SU-DHL-6 (cell line): ENCODE results near the gene SRSF8.

ENCODE experiments used
- CTCF ChIP-seq: fragments of 200-600 bp; sonication (generic); IDR thresholded peaks from one replicate; pipeline ENCODE4 v1.5.1; 2017; ENCODE audit warnings: antibody characterized with exemption, mild to moderate bottlenecking, low read length, moderate library complexity; ENCODE audit not compliant: insufficient read depth, poor library complexity, severe bottlenecking
- EZH2phosphoT487 ChIP-seq: fragments of 200-600 bp; sonication (generic), shearing (Covaris generic); conservative IDR thresholded peaks from 2 replicates; pipeline ENCODE4 v1.6.1; 2018; ENCODE audit warnings: mild to moderate bottlenecking, antibody characterized with exemption, low read length, moderate library complexity, mixed read lengths

DNA sequence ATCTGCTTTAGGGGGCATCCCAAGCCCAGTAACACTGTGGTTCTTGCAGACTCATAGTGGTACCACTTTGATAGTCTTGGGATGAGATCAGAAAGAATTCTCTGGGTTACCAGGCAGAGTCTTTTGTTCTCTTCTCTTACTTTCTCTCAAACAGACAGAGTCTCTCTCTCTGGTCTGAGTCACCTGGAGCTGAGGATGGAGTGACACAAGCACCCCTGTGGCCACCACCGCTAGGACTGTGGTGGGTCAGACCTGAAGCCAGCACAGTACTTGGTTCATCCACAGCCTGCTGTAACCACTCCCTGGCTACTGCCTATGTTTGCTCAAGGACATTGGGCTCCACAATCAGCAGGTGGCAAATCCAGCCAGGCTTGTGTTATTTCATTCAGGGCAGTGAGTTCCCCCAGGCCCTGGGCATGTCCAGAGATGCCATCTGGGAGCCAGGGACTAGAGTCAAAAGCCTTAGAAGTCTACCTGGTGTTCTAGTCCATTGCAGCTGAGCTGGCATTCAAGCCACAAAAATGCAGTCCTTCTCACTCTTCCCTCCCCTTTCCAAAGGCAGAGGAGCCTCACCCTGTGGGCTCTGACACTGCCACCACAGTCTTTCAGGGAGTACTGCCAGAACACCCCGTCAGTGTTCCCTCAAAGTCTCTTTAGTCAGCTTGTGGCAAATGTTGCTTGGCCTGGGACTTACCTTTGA lies 52.8 kb downstream of the SRSF8 start:
- TF ChIP-seq CTCF (no peak), EZH2phosphoT487 (no peak)
